ENCODE data around the gene SNAPC2.
"Not testable (repeated sequence)": the region's sequence is repeated elsewhere in the genome, so short reads cannot be mapped to it uniquely, and the experiment has no call there.

The SNAPC2 gene

DNA sequence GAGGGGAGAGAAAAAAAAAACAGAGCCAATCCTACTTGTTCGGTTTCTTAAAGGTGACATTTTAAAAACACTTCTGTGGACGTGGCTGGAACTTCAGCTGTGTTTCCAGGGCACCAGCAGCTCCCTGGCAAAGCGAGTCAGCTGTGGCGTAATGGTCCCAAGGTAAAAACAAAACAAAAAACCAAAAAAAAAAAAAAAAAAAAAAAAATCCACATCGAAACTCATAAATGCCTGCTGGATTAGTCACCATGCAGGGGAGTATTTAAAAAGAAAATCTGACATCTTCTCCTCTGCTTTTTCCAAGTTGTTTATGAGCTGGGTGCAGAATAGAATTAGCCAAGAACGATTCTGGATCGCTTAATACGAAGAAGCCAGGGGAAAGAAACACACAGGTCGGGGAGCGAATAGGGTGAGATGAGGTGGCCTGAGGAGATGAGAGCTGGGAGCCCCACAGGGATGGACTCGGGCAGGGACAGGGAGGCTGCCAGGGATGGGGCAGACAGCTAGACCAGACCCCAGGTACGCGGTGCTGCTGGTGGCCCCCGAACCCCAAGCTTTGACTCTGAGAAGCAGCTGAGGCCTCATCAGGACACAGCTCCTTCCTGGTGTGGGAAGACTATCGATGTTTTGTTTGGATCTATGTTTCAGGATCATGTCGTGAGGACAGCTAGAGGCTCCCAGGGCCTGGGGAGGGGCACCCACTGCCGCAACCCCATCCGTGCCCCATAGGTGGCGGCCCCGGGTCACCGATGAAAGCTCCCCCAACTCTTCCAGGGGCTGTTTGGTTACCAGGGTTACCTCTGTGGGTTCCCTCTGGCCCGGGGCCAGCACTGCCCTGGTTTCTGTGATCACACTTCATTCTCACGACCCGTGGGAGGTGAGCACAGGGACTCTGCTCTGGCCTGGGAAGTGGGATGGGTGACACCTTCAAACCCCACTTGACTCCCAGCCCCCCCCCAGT, 8.9 kb downstream of the SNAPC2 start:
- no peak overlapping the region for H3K4me3 ChIP-seq (ENCODE audit: low read depth, low read length)
- DNase-seq (ENCODE audit: low read depth), result peak; percentile 79
- no peak for TF ChIP-seq POLR2A (IDR thresholded peaks at IDR 0.05; ENCODE audit: extremely low read depth, insufficient read length)
- TF ChIP-seq, protein P1, sequence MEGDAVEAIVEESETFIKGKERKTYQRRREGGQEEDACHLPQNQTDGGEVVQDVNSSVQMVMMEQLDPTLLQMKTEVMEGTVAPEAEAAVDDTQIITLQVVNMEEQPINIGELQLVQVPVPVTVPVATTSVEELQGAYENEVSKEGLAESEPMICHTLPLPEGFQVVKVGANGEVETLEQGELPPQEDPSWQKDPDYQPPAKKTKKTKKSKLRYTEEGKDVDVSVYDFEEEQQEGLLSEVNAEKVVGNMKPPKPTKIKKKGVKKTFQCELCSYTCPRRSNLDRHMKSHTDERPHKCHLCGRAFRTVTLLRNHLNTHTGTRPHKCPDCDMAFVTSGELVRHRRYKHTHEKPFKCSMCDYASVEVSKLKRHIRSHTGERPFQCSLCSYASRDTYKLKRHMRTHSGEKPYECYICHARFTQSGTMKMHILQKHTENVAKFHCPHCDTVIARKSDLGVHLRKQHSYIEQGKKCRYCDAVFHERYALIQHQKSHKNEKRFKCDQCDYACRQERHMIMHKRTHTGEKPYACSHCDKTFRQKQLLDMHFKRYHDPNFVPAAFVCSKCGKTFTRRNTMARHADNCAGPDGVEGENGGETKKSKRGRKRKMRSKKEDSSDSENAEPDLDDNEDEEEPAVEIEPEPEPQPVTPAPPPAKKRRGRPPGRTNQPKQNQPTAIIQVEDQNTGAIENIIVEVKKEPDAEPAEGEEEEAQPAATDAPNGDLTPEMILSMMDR (IDR thresholded peaks at IDR 0.05; ENCODE audit: low read depth, low read length), result peak; percentile 71
- TF ChIP-seq MYC (IDR thresholded peaks at IDR 0.05; ENCODE audit: low read depth, low read length), result no peak
- TF ChIP-seq, protein P2, sequence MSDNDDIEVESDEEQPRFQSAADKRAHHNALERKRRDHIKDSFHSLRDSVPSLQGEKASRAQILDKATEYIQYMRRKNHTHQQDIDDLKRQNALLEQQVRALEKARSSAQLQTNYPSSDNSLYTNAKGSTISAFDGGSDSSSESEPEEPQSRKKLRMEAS (IDR thresholded peaks at IDR 0.05; ENCODE audit: low read depth, low read length), result no peak

DNA sequence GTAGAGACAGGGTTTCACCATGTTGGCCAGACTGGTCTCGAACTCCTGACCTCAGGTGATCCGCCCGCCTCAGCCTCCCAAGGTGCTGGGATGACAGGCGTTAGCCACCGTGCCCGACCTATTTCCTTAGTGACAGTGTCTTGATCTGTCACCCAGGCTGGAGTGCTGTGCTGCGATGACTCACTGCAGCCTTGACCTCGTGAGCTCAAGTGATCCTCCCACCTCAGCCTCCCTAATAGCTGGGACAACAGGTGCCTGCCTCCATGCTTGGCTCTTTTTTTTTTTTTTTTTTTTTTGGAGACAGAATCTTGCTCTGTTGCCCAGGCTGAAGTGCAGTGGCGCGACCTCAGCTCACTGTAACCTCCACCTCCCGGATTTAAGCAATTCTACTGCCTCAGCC, 9.9 kb downstream of the SNAPC2 start:
- DNase-seq (ENCODE audit: low read depth), result peak; percentile 50
- not testable (repeated sequence) for H3K4me3 ChIP-seq (ENCODE audit: low read depth, low read length)

DNA sequence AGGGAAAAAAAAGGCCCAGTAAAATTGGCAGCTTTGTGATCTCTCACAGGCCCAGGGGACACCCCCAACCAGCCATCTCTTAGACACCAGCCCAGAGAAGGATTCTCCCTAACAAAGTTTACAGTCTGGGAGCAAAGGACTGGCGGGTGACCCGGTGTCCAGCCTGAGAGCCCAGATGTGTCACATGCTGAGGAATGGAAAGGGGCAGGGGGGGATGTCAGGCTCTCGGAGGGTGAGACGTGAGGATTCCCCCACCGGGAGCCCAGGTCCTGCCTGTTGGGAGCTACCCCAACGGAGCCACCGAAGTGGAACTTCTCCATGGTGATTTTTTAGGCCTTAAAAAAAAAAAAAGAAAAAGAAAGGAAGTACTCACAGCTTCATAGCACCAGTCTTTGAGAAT, 10.6 kb downstream of the SNAPC2 start:
- DNase-seq (ENCODE audit: low read depth), result no peak
- TF ChIP-seq, protein P1 (IDR thresholded peaks at IDR 0.05; ENCODE audit: low read depth, low read length), result no peak
- TF ChIP-seq, protein P2 (IDR thresholded peaks at IDR 0.05; ENCODE audit: low read depth, low read length), result no peak
- TF ChIP-seq MYC (IDR thresholded peaks at IDR 0.05; ENCODE audit: low read depth, low read length), result no peak
- TF ChIP-seq POLR2A (IDR thresholded peaks at IDR 0.05; ENCODE audit: extremely low read depth, insufficient read length), result no peak
- no peak overlapping the region for H3K4me3 ChIP-seq (ENCODE audit: low read depth, low read length)

DNA sequence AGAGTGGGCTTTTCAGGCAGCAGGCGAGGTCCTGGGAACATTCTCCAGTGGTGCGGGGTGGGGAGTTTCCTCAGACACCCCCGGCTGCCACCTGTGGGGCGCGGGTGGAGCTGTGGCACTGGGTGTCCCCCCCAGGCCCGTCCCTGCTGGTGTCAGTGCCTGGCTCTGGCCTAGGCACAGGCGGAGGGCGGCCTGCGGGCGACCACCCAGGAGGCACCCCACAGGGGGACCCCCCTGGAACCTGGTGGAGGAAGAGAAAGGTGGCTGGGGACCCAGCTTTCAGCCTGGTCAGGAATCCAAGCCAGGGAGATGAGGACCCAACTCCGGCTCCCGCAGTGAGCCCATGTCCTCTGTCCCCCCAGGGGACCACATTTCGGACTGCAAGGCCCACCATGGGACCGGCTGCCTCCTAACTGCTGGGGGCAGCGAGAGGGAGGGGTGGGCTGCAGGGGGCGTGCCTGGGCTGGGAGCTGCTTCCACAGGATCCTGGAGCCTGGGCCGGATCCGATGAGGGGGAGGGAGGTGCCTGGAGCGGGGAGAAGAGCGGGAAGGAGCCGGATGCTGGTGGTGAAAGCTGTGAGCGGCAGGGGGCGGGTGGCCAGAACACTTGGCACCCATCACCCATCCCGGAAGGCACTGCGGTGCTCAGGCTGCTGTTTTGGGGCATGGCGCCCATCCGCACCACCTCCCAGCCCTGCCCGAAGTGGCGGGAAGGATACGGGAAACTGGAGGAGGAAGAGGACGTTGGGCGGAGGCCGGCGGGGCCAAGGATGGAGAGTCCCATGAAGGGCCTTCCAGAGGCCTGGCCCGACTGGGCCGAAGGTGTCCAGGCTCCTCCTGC, 11.3 kb downstream of the SNAPC2 start:
- H3K4me3 ChIP-seq (ENCODE audit: low read depth, low read length), result no peak overlapping the region
- DNase-seq (ENCODE audit: low read depth), result no peak
- no peak for TF ChIP-seq POLR2A (IDR thresholded peaks at IDR 0.05; ENCODE audit: extremely low read depth, insufficient read length)
- TF ChIP-seq, protein P1 (IDR thresholded peaks at IDR 0.05; ENCODE audit: low read depth, low read length), result no peak
- TF ChIP-seq, protein P2 (IDR thresholded peaks at IDR 0.05; ENCODE audit: low read depth, low read length), result no peak

DNA sequence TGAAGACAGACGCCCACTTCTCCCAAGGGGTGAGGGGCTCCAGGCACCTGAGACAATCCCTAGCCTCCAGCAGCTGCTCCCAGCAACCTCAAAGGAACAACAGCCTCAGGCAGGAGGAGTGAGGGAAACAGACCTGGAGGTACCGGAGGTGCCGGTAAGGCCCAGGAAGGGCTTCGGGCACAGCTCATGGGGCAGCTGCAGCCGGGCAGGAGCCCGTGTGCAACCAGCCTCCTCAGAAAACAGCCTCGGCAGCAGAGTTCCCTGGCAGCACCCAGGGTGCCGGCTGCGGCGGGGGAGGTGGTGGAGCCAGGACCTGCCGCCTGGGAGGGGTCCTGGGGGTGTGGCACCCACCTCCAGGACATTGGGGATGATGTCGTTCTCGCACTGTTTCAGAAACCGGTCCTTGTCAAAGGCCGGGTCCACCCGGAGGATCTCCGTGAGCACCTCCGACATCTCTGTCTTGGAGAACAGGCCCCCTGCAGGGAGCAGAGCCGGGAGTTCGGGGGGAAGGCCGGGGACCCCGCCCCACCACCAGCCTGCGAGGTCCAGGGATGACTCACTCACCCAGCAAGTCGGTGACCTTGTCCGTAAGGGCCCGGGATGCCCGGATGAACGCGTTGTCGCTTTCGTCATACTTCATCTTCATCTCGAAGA, 12.3 kb downstream of the SNAPC2 start:
- DNase-seq (ENCODE audit: low read depth), result no peak
- no peak overlapping the region for H3K4me3 ChIP-seq (ENCODE audit: low read depth, low read length)
- TF ChIP-seq POLR2A (IDR thresholded peaks at IDR 0.05; ENCODE audit: extremely low read depth, insufficient read length), result no peak
- no peak for TF ChIP-seq MYC (IDR thresholded peaks at IDR 0.05; ENCODE audit: low read depth, low read length)
- TF ChIP-seq, protein P1 (IDR thresholded peaks at IDR 0.05; ENCODE audit: low read depth, low read length), result no peak
- TF ChIP-seq, protein P2 (IDR thresholded peaks at IDR 0.05; ENCODE audit: low read depth, low read length), result no peak

Data from NB4 (cell line).